SK-N-SH treated with all-trans-retinoic acid at 6 μM for 48 hours (cell line): ENCODE data around the gene CCDC88B.

Source experiments
- ARNTL ChIP-seq: fragments of 450-650 bp; formaldehyde crosslinking; IDR thresholded peaks from 2 replicates; pipeline ENCODE4 v1.5.0; 2020; ENCODE audit warnings: low read depth, mild to moderate bottlenecking, moderate library complexity, borderline replicate concordance
- TF ChIP-seq, protein P1 (sequence below): fragments of 250-450 bp; sonication (Bioruptor Pico); IDR thresholded peaks from 2 replicates; pipeline ENCODE4 v1.8.0; 2020; ENCODE audit warnings: mild to moderate bottlenecking, moderate library complexity, borderline replicate concordance

DNA sequence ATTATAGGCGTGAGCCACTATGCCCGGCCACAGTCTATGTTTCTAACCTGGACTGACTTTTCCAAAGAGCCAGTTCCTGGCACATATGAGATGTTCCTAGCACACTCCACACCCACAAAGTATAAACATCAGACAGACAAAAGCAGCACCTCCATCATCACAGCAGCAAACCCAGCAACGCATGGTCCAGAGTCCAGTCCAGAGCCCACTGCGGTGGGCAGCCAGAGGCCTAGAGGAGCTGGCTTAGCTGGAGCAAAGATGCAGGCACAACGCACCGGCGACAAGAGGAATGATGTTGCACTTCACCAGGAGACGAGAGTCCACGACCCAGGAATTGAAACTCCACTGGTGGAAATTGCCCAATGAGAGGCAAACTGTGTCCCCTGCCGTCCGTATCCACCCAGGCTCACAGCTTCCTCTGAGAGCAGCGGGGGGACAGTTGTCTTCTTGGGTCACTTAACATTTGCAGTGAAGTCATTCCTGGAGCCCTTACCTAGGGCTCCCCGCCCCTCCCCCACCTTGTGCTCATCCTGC is 55.6 kb downstream of the CCDC88B start:
- TF ChIP-seq, protein P1, sequence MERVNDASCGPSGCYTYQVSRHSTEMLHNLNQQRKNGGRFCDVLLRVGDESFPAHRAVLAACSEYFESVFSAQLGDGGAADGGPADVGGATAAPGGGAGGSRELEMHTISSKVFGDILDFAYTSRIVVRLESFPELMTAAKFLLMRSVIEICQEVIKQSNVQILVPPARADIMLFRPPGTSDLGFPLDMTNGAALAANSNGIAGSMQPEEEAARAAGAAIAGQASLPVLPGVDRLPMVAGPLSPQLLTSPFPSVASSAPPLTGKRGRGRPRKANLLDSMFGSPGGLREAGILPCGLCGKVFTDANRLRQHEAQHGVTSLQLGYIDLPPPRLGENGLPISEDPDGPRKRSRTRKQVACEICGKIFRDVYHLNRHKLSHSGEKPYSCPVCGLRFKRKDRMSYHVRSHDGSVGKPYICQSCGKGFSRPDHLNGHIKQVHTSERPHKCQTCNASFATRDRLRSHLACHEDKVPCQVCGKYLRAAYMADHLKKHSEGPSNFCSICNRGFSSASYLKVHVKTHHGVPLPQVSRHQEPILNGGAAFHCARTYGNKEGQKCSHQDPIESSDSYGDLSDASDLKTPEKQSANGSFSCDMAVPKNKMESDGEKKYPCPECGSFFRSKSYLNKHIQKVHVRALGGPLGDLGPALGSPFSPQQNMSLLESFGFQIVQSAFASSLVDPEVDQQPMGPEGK = no peak
- TF ChIP-seq ARNTL = no peak
